CD4-positive, alpha-beta T cell (primary cell): ENCODE measurements around the gene PCDH18. TPM values are rescaled to one million over a fixed set of nuclear protein-coding genes. Genes with fewer than 3 reads are reported as not detected.

Experiments
- ATAC-seq: fragments of 200-7000 bp; cut with Tn5 transposase; one replicate; pipeline ENCODE4 v1.10.0; 2022; ENCODE audit warnings: mild to moderate bottlenecking; ENCODE audit not compliant: poor library complexity
- CTCF ChIA-PET: fragments of 350-600 bp; sonication (Branson Sonifier 250); formaldehyde crosslinking; loops from one replicate; lab custom pipeline; 2021; ENCODE audit warnings: antibody characterized with exemption, inconsistent platforms; lab: Charles Lee
- POLR2A ChIA-PET: fragments of 350-600 bp; sonication (Branson Sonifier 250); formaldehyde crosslinking; loops from one replicate; lab custom pipeline; 2021; ENCODE audit warnings: antibody characterized with exemption, inconsistent platforms; lab: Charles Lee
- DNase-seq, 14 experiments: peaks; one replicate each; pipeline ENCODE4 v3.0.0-alpha.2; 2013 to 2020; ENCODE audit warnings: mixed read lengths in 2 of 14
- H3K27ac ChIP-seq, 2 donors: one replicate each; pipeline versions ENCODE4 v1.5.1 to v1.7.0; 2013; ENCODE audit warnings: low read length in 2 of 2, low read depth in 1 of 2, mild to moderate bottlenecking in 1 of 2
- H3K27me3 ChIP-seq, 2 experiments: 1 replicate in 1 of 2; 2 replicates in 1 of 2; pipeline versions ENCODE4 v1.6.1 to v1.7.0; 2013; ENCODE audit warnings: low read length in 2 of 2, control low read depth in 1 of 2, mild to moderate bottlenecking in 1 of 2, moderate library complexity in 1 of 2; ENCODE audit not compliant: insufficient read depth in 2 of 2, control insufficient read depth in 1 of 2
- H3K36me3 ChIP-seq: one replicate; pipeline ENCODE4 v1.6.1; 2013; ENCODE audit warnings: low read length, control low read depth; ENCODE audit not compliant: insufficient read depth
- H3K4me1 ChIP-seq: one replicate; pipeline ENCODE4 v1.6.1; 2013; ENCODE audit warnings: low read length, control low read depth; ENCODE audit not compliant: insufficient read depth
- H3K4me3 ChIP-seq: one replicate; pipeline ENCODE4 v1.5.1; 2013; ENCODE audit warnings: mild to moderate bottlenecking, low read length, moderate library complexity
- H3K9me3 ChIP-seq, 2 experiments: 1 replicate in 1 of 2; 2 replicates in 1 of 2; pipeline versions ENCODE4 v1.6.1 to v1.7.0; 2013; ENCODE audit warnings: low read length in 2 of 2, mild to moderate bottlenecking in 2 of 2, control low read depth in 1 of 2, moderate library complexity in 1 of 2; ENCODE audit not compliant: control insufficient read depth in 1 of 2, insufficient read depth in 1 of 2
- H3K27ac Mint-ChIP-seq: one replicate; pipeline ENCODE4 v1.8.0; 2020; ENCODE audit warnings: mixed read lengths
- H3K27me3 Mint-ChIP-seq: one replicate; pipeline ENCODE4 v1.8.0; 2021; ENCODE audit warnings: mixed read lengths
- H3K36me3 Mint-ChIP-seq: one replicate; pipeline ENCODE4 v1.8.0; 2021; ENCODE audit warnings: low read depth, mixed read lengths
- H3K4me1 Mint-ChIP-seq: one replicate; pipeline ENCODE4 v1.8.0; 2021; ENCODE audit warnings: low read depth, mixed read lengths
- H3K4me3 Mint-ChIP-seq: one replicate; pipeline ENCODE4 v1.8.0; 2020; ENCODE audit warnings: mild to moderate bottlenecking, mixed read lengths
- H3K9me3 Mint-ChIP-seq: one replicate; pipeline ENCODE4 v1.8.0; 2020; ENCODE audit warnings: mixed read lengths
- intact Hi-C, 2 experiments: fragments of 100-400 bp; cut with DNase I in 1 of 2; cut with micrococcal nuclease in 1 of 2; formaldehyde crosslinking; loops; one replicate each; pipeline versions ENCODE4 v1.15.1 to v1.9.0; 2023 to 2025; cut with DNase I, micrococcal nuclease
- polyA plus RNA-seq, 2 donors: library from polyadenylated mRNA; unstranded; fragments of 120-200 nt; gene quantifications; one replicate each; pipeline ENCODE4 v1.2.1, GENCODE V29; 2013
- total RNA-seq, 174 experiments: library from RNA in 2 of 174; stranded (reverse) in 2 of 174; gene quantifications; one replicate each; pipeline ENCODE4 v1.2.3 and lab custom pipeline; 2021 to 2026
- TF ChIP-seq, protein P1 (sequence below): fragments of 200-600 bp; IDR thresholded peaks from one replicate; pipeline ENCODE4 v1.8.0; 2022; ENCODE audit warnings: antibody characterized with exemption, mild to moderate bottlenecking

Gene PCDH18, protein sequence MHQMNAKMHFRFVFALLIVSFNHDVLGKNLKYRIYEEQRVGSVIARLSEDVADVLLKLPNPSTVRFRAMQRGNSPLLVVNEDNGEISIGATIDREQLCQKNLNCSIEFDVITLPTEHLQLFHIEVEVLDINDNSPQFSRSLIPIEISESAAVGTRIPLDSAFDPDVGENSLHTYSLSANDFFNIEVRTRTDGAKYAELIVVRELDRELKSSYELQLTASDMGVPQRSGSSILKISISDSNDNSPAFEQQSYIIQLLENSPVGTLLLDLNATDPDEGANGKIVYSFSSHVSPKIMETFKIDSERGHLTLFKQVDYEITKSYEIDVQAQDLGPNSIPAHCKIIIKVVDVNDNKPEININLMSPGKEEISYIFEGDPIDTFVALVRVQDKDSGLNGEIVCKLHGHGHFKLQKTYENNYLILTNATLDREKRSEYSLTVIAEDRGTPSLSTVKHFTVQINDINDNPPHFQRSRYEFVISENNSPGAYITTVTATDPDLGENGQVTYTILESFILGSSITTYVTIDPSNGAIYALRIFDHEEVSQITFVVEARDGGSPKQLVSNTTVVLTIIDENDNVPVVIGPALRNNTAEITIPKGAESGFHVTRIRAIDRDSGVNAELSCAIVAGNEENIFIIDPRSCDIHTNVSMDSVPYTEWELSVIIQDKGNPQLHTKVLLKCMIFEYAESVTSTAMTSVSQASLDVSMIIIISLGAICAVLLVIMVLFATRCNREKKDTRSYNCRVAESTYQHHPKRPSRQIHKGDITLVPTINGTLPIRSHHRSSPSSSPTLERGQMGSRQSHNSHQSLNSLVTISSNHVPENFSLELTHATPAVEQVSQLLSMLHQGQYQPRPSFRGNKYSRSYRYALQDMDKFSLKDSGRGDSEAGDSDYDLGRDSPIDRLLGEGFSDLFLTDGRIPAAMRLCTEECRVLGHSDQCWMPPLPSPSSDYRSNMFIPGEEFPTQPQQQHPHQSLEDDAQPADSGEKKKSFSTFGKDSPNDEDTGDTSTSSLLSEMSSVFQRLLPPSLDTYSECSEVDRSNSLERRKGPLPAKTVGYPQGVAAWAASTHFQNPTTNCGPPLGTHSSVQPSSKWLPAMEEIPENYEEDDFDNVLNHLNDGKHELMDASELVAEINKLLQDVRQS
- not detected for total RNA-seq
- 0.04 TPM for polyA plus RNA-seq (2013, experiment 1 of 2)
- 0.91 TPM for polyA plus RNA-seq (2013, experiment 2 of 2)
- 0 to 2.2 (median 0.18) reads per million in 172 experiments for total RNA-seq (lab: John Stamatoyannopoulos, UW)

DNA sequence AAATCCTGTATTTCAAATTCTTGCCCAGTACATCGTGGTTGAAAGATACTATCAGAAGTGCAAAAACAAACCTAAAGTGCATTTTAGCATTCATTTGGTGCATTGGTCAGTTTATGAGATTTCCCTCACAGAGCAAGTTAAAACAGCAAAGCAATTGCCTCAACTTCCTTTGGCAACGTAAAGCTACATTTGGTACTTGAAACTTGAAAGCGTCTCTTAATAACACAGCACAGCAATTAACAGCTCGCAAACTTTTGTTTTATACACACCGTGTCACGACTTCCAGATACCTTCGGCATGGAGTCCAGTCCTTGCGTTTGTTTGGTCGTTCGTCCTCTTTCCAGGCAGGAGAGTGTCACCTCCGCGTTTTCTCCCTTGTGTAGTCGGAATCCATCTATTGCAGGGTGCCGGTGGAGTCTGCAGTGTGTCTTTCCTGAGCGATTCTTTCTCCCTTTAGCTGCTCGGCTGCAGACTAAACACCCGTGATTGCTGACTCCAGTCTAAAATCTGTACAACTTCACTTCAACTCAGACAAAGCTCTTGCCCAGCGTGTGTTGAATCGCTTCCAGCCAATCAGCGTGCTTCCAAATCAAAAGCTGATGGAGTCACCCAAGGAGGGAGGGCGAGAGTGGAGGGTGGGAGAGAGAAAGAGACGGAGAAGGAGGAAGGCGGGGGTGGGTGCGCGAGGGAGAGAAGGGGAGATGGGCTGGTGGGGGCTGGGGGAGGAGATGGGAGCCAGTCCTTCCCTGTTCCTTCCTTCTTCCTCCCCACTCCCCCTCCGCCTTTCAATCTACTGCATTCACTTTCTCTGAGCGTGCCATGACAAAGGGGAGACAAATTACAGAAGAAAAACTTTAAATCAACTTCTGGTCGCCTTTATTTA lies at the start of gene PCDH18:
PCDH18 (minus strand) TSS at position 509 of the 883 bp plus-strand sequence; CDS start at position 103, 406 bp downstream.
- Mint-ChIP-seq H3K27ac (no peak within 1 kb of the TSS), H3K36me3 (no peaks in the 10 kb centered on the region), H3K4me1 (no peaks in the 10 kb centered on the region), H3K27me3 (no peaks in the 10 kb centered on the region), H3K4me3 (no peak within 1 kb of the TSS), H3K9me3 (peaks cover 5% of the 10 kb centered on the region)
- H3K4me3 ChIP-seq, result peak within 1 kb of the TSS; percentile 34
- no peak within 1 kb of the TSS for H3K27ac ChIP-seq
- peak in 6 of 14 experiments; percentile 0 to 54 (median 4) for DNase-seq
- ChIA-PET CTCF (no interaction called here), POLR2A (no interaction called here)
- TF ChIP-seq, protein P1, sequence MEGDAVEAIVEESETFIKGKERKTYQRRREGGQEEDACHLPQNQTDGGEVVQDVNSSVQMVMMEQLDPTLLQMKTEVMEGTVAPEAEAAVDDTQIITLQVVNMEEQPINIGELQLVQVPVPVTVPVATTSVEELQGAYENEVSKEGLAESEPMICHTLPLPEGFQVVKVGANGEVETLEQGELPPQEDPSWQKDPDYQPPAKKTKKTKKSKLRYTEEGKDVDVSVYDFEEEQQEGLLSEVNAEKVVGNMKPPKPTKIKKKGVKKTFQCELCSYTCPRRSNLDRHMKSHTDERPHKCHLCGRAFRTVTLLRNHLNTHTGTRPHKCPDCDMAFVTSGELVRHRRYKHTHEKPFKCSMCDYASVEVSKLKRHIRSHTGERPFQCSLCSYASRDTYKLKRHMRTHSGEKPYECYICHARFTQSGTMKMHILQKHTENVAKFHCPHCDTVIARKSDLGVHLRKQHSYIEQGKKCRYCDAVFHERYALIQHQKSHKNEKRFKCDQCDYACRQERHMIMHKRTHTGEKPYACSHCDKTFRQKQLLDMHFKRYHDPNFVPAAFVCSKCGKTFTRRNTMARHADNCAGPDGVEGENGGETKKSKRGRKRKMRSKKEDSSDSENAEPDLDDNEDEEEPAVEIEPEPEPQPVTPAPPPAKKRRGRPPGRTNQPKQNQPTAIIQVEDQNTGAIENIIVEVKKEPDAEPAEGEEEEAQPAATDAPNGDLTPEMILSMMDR, result no peak
- H3K4me1 ChIP-seq, result no peaks in the 10 kb centered on the region
- H3K9me3 ChIP-seq, result peaks cover 0 to 3% of the 10 kb centered on the region in 2 experiments
- intact Hi-C loops, result no loop called here
- H3K36me3 ChIP-seq, result no peaks in the 10 kb centered on the region
- peak; percentile 32 for ATAC-seq
- H3K27me3 ChIP-seq, result no peaks in the 10 kb centered on the region

DNA sequence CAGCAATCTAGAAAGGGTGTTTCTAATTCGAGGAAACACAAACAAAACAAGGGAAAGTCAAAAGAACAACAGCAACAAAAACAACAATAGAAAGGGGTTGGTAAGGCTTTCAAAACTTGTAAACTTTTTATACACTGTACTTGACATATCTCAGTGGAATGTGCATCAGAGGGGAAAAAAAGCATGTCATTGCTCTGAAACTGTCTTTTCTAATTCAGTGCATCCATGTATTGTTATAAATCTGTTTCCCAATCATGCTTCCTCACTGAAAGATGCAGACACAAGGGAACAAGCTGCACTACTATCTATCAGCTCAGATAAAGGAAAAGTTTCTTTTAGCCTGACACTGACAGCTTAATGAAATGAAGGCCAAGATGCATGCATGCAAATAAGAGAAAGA lies 44.2 kb upstream of the PCDH18 start:
- CTCF ChIA-PET, result no interaction called here

More for the DNA sequence above, 44.2 kb upstream of the PCDH18 start:
- no peak overlapping the region for H3K4me3 ChIP-seq
- H3K27ac Mint-ChIP-seq, result no peak overlapping the region
- H3K4me3 Mint-ChIP-seq, result no peak overlapping the region
- H3K4me1 ChIP-seq, result no peaks in the 10 kb centered on the region
- no peaks in the 10 kb centered on the region for H3K27me3 Mint-ChIP-seq
- DNase-seq (no peak), ATAC-seq (no peak)
- peaks cover 2% of the 10 kb centered on the region for H3K9me3 Mint-ChIP-seq
- POLR2A ChIA-PET, result no interaction called here
- H3K27me3 ChIP-seq, result no peaks in the 10 kb centered on the region
- H3K36me3 Mint-ChIP-seq, result no peaks in the 10 kb centered on the region
- TF ChIP-seq, protein P1, result no peak
- no peaks in the 10 kb centered on the region for H3K4me1 Mint-ChIP-seq
- H3K36me3 ChIP-seq, result no peaks in the 10 kb centered on the region
- intact Hi-C loops, result no loop called here
- H3K27ac ChIP-seq, result no peak overlapping the region
- peaks cover 0 to 9% of the 10 kb centered on the region in 2 experiments for H3K9me3 ChIP-seq
